B cell (primary cell): Measurements from ENCODE around the gene PALM2AKAP2. TPM values are rescaled to one million over a fixed set of nuclear protein-coding genes. Genes with fewer than 3 reads are reported as not detected.

ENCODE experiments used
- ATAC-seq: fragments of 200-7000 bp; cut with Tn5 transposase; one replicate; pipeline ENCODE4 v1.10.0; 2021; ENCODE audit warnings: low read depth, mild to moderate bottlenecking, moderate number of reproducible peaks, moderate library complexity
- CTCF ChIA-PET: fragments of 350-600 bp; sonication (Branson Sonifier 250); formaldehyde crosslinking; loops from one replicate; lab custom pipeline; 2021; ENCODE audit warnings: antibody characterized with exemption, inconsistent platforms; lab: Charles Lee
- POLR2A ChIA-PET: fragments of 350-600 bp; sonication (Branson Sonifier 250); formaldehyde crosslinking; loops from one replicate; lab custom pipeline; 2021; ENCODE audit warnings: antibody characterized with exemption; lab: Charles Lee
- DNase-seq: peaks from one replicate; pipeline ENCODE4 v3.0.0; 2013
- H2AFZ ChIP-seq: 2 replicates; pipeline ENCODE4 v1.6.1; 2012; ENCODE audit warnings: mild to moderate bottlenecking, low read depth, low read length; ENCODE audit not compliant: insufficient read depth, poor library complexity, severe bottlenecking
- H3K27ac ChIP-seq, 2 donors: 1 replicate in 1 of 2; 2 replicates in 1 of 2; pipeline ENCODE4 v1.5.1; 2012 to 2013; ENCODE audit warnings: low read length in 2 of 2, mild to moderate bottlenecking in 2 of 2, moderate library complexity in 1 of 2
- H3K27me3 ChIP-seq, 4 experiments: fragments of 200-600 bp in 1 of 4; sonication (generic) in 1 of 4; replicated peaks in 1 of 4; 1 replicate in 2 of 4; 2 replicates in 2 of 4; pipeline versions ENCODE4 v1.6.1 to v1.7.0; 2013 to 2016; ENCODE audit warnings: low read length in 3 of 4, mild to moderate bottlenecking in 2 of 4, mixed read lengths in 1 of 4, moderate library complexity in 1 of 4; ENCODE audit not compliant: insufficient read depth in 4 of 4, control insufficient read depth in 3 of 4; ENCODE audit errors: control extremely low read depth in 1 of 4
- H3K36me3 ChIP-seq, 2 experiments: replicated peaks in 1 of 2; 1 replicate in 1 of 2; 2 replicates in 1 of 2; pipeline versions ENCODE4 v1.6.1 to v1.7.1; 2013; ENCODE audit warnings: low read length in 1 of 2; ENCODE audit not compliant: insufficient read depth in 2 of 2, control insufficient read depth in 1 of 2; ENCODE audit errors: control extremely low read depth in 1 of 2, extremely low read depth in 1 of 2
- H3K4me1 ChIP-seq, 2 donors: fragments of 200-600 bp in 1 of 2; sonication (generic) in 1 of 2; 1 replicate in 1 of 2; 2 replicates in 1 of 2; pipeline versions ENCODE4 v1.5.1 to v1.6.1; 2013 to 2017; ENCODE audit warnings: low read length in 2 of 2; ENCODE audit not compliant: control insufficient read depth in 2 of 2, insufficient read depth in 2 of 2
- H3K4me2 ChIP-seq: replicated peaks from 2 replicates; pipeline ENCODE3; 2012; ENCODE audit warnings: mild to moderate bottlenecking, low read depth, low read length; ENCODE audit not compliant: poor library complexity, severe bottlenecking
- H3K4me3 ChIP-seq, 5 experiments: fragments of 200-600 bp in 1 of 5; sonication (generic) in 1 of 5; 1 replicate in 3 of 5; 2 replicates in 2 of 5; pipeline versions ENCODE4 v1.5.1 to v1.7.0; 2011 to 2016; ENCODE audit warnings: low read length in 4 of 5, mild to moderate bottlenecking in 4 of 5, low read depth in 2 of 5, control low read depth in 1 of 5, moderate library complexity in 1 of 5; ENCODE audit not compliant: insufficient read depth in 1 of 5; ENCODE audit errors: control extremely low read depth in 1 of 5, extremely low read depth in 1 of 5
- H3K79me2 ChIP-seq: fragments of 200-600 bp; sonication (generic); one replicate; pipeline ENCODE4 v1.6.0; 2016; ENCODE audit warnings: low read length; ENCODE audit not compliant: control insufficient read depth, insufficient read depth
- H3K9ac ChIP-seq: fragments of 200-600 bp; sonication (generic); 2 replicates; pipeline ENCODE4 v1.6.1; 2017; ENCODE audit warnings: mild to moderate bottlenecking, low read length, moderate library complexity
- H3K9me3 ChIP-seq, 3 donors: one replicate each; pipeline versions ENCODE4 v1.6.1 to v1.7.1; 2013; ENCODE audit warnings: low read length in 2 of 3; ENCODE audit not compliant: control insufficient read depth in 2 of 3, insufficient read depth in 1 of 3; ENCODE audit errors: control extremely low read depth in 1 of 3
- H4K20me1 ChIP-seq: 2 replicates; pipeline ENCODE4 v1.6.0; 2012; ENCODE audit warnings: mild to moderate bottlenecking, low read length; ENCODE audit not compliant: insufficient read depth, control insufficient read depth, poor library complexity, severe bottlenecking
- H3K27ac Mint-ChIP-seq: one replicate; pipeline ENCODE4 v1.8.0; 2021; ENCODE audit warnings: mixed read lengths
- H3K27me3 Mint-ChIP-seq: one replicate; pipeline ENCODE4 v1.8.0; 2021; ENCODE audit warnings: mixed read lengths
- H3K4me1 Mint-ChIP-seq: one replicate; pipeline ENCODE4 v1.8.0; 2021; ENCODE audit warnings: mixed read lengths
- H3K4me3 Mint-ChIP-seq: one replicate; pipeline ENCODE4 v1.8.0; 2021; ENCODE audit warnings: mixed read lengths
- H3K9me3 Mint-ChIP-seq: one replicate; pipeline ENCODE4 v1.8.0; 2022; ENCODE audit warnings: mixed read lengths; ENCODE audit not compliant: insufficient read depth
- CTCF ChIP-seq: fragments of 200-600 bp; IDR thresholded peaks from one replicate; pipeline ENCODE4 v1.8.0; 2022; ENCODE audit warnings: antibody characterized with exemption, mild to moderate bottlenecking
- EZH2 ChIP-seq: IDR thresholded peaks from 2 replicates; pipeline ENCODE4 v1.6.1; 2012; ENCODE audit warnings: borderline replicate concordance, low read depth, mild to moderate bottlenecking, moderate library complexity, low read length; ENCODE audit not compliant: insufficient read depth, poor library complexity, severe bottlenecking
- WGBS: methylation state at CpG from one replicate; pipeline ENCODE4 v1.1.5; 2013; ENCODE audit warnings: missing lambda C conversion rate; ENCODE audit not compliant: insufficient coverage; 5-methylcytosine and 5-hydroxymethylcytosine counted together
- intact Hi-C: fragments of 100-400 bp; cut with micrococcal nuclease; formaldehyde crosslinking; loops from one replicate; pipeline ENCODE4 v1.10.0; 2022
- polyA plus RNA-seq: library from polyadenylated mRNA; depleted of rRNA; stranded (reverse); fragments of >200 nt; gene quantifications from 2 replicates; pipeline ENCODE4 v1.2.3, GENCODE V29; 2012
- total RNA-seq, 2 donors: library from RNA; stranded (reverse); fragments of 120-200 nt in 1 of 2; gene quantifications; 1 replicate in 1 of 2; 2 replicates in 1 of 2; pipeline versions ENCODE4 v1.2.3 to v1.2.4, GENCODE V29; 2013 to 2022

The PALM2AKAP2 gene
- total and polyA plus RNA-seq, 2 donors (not counting 1 experiment from before 2014, with no cell fraction given) = not detected

GRCh38 chr9:109787735-109788134 lies 7.7 kb downstream of the PALM2AKAP2 start:
- Histone ChIP-seq H3K36me3 (no peaks in the 10 kb centered on the region), H3K4me3 (no peak overlapping the region), H3K27me3 (peaks cover 0 to 3% (median 0%) of the 10 kb centered on the region in 4 experiments), H4K20me1 (no peaks in the 10 kb centered on the region), H3K9me3 (no peaks in the 10 kb centered on the region), H3K79me2 (no peaks in the 10 kb centered on the region), H3K9ac (no peak overlapping the region), H3K27ac (no peak overlapping the region), H3K4me2 (no peak overlapping the region), H2AFZ (no peak overlapping the region), H3K4me1 (no peaks in the 10 kb centered on the region)
- Mint-ChIP-seq H3K4me3 (no peak overlapping the region), H3K27ac (no peak overlapping the region), H3K27me3 (peaks cover 39% of the 10 kb centered on the region), H3K4me1 (no peaks in the 10 kb centered on the region), H3K9me3 (no peaks in the 10 kb centered on the region)
- ATAC-seq (no peak), DNase-seq (no peak)
- ChIA-PET POLR2A (no interaction called here), CTCF (no interaction called here)
- WGBS = 100% methylated on average over 1 of the region's 3 CpGs
- TF ChIP-seq CTCF (no peak), EZH2 (no peak)
- intact Hi-C loops = no loop called here

- POLR2A ChIA-PET = no interaction called here
- Histone ChIP-seq H3K9ac (no peak overlapping the region), H3K4me1 (no peaks in the 10 kb centered on the region), H3K9me3 (no peaks in the 10 kb centered on the region), H3K4me3 (no peak overlapping the region), H3K27ac (no peak overlapping the region), H4K20me1 (no peaks in the 10 kb centered on the region), H3K4me2 (no peak overlapping the region), H3K36me3 (no peaks in the 10 kb centered on the region), H3K79me2 (no peaks in the 10 kb centered on the region), H3K27me3 (peaks cover 0 to 8% (median 0%) of the 10 kb centered on the region in 4 experiments), H2AFZ (no peak overlapping the region)
- Mint-ChIP-seq H3K27me3 (peaks cover 28% of the 10 kb centered on the region), H3K4me3 (no peak overlapping the region), H3K4me1 (no peaks in the 10 kb centered on the region), H3K9me3 (no peaks in the 10 kb centered on the region), H3K27ac (no peak overlapping the region)
- no peak for ATAC-seq
- intact Hi-C loops = no loop called here
- no peak for DNase-seq
- no peak for TF ChIP-seq CTCF
- no peak for TF ChIP-seq EZH2
- CTCF ChIA-PET = no interaction called here
- 89% methylated on average over 3 of the region's 5 CpGs for WGBS
Measured at GRCh38 chr9:109789556-109789955, 9.6 kb downstream of the PALM2AKAP2 start.
